ENCODE measurements around the gene TMTC1. TPM values are rescaled to one million over a fixed set of nuclear protein-coding genes. Genes with fewer than 3 reads are reported as not detected.

The TMTC1 gene
- total RNA-seq, 4 donors from 2014 or later: 20.5 to 80.6 (median 67.1) TPM

DNA sequence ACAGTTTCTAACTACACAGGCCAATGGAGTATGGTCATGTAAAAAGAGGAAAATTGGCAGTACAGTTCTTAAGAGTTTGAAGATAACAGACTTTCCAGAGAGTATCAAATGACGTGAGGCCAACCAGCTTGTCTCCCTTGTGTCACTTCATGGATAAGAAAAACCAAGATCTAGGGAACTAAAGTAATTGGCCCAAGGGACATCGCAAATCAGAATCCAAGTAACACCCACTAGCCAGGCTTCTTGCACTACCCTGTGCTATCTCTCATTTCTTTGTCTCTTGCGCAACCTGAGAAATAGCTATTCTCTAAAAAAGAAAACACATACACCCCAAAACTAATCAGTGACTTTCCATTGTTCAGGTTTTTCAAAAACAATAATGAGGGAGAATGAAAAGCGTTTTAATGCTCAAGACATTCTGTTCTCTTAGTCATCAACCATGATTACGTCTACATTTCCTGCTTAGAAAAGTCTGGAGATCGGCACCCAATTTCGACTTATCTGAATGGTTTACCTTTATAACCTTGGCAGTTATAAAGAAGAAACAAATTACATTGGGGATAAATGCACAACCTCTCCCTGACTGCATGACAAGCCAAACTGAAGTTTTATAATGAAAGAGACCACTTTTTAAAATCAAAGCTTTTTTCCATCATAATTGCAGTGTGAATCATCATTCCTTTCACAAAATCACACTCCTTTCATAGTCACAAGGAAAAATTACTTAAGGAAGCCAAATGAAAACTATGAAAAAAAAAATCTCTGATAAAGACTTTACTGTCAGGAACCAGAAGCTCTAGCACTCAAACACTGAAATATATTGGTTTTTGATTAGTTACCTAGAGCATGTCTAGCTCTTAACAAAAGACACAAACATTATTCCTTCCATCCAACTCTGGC, 42.1 kb downstream of the TMTC1 start:
- no peak overlapping the region for H3K4me3 ChIP-seq
- H3K9me3 ChIP-seq: no peaks in the 10 kb centered on the region
- no peaks in the 10 kb centered on the region for H3K27me3 ChIP-seq
- no peak for DNase-seq
- TF ChIP-seq POLR2A (IDR thresholded peaks at IDR 0.05): peak in 1 of 2 donors; percentile 32
- TF ChIP-seq, protein P1, sequence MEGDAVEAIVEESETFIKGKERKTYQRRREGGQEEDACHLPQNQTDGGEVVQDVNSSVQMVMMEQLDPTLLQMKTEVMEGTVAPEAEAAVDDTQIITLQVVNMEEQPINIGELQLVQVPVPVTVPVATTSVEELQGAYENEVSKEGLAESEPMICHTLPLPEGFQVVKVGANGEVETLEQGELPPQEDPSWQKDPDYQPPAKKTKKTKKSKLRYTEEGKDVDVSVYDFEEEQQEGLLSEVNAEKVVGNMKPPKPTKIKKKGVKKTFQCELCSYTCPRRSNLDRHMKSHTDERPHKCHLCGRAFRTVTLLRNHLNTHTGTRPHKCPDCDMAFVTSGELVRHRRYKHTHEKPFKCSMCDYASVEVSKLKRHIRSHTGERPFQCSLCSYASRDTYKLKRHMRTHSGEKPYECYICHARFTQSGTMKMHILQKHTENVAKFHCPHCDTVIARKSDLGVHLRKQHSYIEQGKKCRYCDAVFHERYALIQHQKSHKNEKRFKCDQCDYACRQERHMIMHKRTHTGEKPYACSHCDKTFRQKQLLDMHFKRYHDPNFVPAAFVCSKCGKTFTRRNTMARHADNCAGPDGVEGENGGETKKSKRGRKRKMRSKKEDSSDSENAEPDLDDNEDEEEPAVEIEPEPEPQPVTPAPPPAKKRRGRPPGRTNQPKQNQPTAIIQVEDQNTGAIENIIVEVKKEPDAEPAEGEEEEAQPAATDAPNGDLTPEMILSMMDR (IDR thresholded peaks at IDR 0.05): no peak
- H3K27ac ChIP-seq: peak overlapping the region; percentile 46 to 53
- no peaks in the 10 kb centered on the region for H3K36me3 ChIP-seq
- intact Hi-C loops (cut with DNase I; ENCODE audit: low total_unique reads): no loop called here
- peaks cover 0 to 5% of the 10 kb centered on the region in 2 donors for H3K4me1 ChIP-seq

DNA sequence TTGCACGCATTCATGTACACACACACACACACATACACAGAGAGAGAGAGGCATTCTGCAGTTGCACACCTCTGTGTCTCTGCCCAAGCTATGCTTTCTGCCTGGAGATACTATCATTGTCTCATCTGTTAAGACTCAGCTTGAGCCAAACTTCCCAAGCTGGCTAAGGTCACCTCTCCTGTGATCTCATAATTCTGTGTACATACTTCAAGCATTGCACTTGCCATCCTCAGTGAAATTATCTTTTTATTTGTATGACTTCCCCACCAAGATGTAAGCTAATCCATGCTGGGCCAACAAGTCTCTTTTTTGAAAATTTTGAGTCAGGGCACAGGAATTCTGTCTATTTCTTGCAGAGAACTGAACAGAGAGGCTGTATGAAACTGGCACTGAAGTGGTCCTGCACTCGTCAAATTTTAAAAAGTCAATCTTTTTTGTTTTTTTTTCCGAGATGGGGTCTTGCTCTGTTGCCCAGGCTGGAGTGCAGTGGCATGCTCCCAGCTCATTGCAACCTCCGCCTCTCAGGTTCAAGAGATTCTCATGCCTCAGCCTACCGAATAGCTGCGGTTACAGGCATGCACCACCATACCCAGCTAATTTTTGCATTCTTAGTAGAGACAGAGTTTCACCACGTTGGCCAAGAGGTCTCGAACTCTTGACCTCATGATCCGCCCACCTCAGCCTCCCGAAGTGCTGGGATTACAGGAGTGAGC, 44.3 kb downstream of the TMTC1 start:
- no peaks in the 10 kb centered on the region for H3K9me3 ChIP-seq
- no peak overlapping the region for H3K27ac ChIP-seq
- TF ChIP-seq, protein P1 (IDR thresholded peaks at IDR 0.05): no peak
- no peak for TF ChIP-seq POLR2A (IDR thresholded peaks at IDR 0.05)
- H3K36me3 ChIP-seq: no peaks in the 10 kb centered on the region
- intact Hi-C loops (cut with DNase I; ENCODE audit: low total_unique reads): no loop called here
- H3K4me1 ChIP-seq: peaks cover 0 to 5% of the 10 kb centered on the region in 2 donors
- H3K4me3 ChIP-seq: no peak overlapping the region
- no peaks in the 10 kb centered on the region for H3K27me3 ChIP-seq
- no peak for DNase-seq

DNA sequence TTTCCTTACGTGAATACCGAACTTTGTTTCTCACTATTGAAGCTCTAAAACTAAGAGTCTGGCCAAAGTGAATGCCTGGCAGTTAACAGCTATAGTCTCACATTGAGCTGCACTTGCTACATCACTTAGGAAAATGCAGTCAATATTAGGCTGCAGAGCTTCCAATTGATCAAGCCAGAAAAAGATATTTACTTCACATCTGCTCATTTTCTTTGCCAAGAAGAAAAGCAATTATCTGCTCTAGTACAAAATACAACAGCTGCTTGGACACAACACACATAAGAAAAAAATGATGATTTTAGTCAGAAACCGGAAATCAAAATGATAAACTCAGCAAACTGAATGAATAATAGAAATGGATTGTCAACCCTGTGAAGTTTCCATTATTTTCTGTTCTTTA, 45.4 kb downstream of the TMTC1 start:
- no peak for DNase-seq
- Histone ChIP-seq H3K4me3 (no peak overlapping the region), H3K36me3 (no peaks in the 10 kb centered on the region), H3K4me1 (peaks cover 0 to 5% of the 10 kb centered on the region in 2 donors), H3K27me3 (no peaks in the 10 kb centered on the region), H3K27ac (no peak overlapping the region), H3K9me3 (no peaks in the 10 kb centered on the region)
- TF ChIP-seq, protein P1 (IDR thresholded peaks at IDR 0.05): no peak
- TF ChIP-seq POLR2A (IDR thresholded peaks at IDR 0.05): no peak
- intact Hi-C loops (cut with DNase I; ENCODE audit: low total_unique reads): no loop called here

DNA sequence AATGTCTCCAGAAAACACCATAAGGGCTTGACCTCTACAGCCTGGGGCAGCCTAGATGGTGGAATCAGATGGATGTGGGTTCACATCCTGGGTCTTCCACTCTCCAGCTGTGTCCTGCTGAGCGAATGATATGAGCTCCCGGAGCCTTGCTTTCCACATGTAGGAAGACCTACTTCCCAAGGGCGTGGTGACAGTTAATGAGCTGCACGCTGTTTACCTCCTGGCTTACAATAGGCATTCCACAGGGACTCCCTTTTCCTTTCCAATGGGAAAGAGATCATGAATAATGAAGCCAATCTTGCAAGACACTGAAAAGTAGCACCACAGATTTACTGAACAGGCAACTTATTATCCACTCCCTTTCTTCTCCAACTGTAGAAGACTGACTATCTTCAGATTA, 46.1 kb downstream of the TMTC1 start:
- H3K27me3 ChIP-seq: no peaks in the 10 kb centered on the region

More for the DNA sequence above, 46.1 kb downstream of the TMTC1 start:
- TF ChIP-seq, protein P1 (IDR thresholded peaks at IDR 0.05): no peak
- TF ChIP-seq POLR2A (IDR thresholded peaks at IDR 0.05): no peak
- H3K4me3 ChIP-seq: no peak overlapping the region
- H3K27ac ChIP-seq: peak overlapping the region in 1 of 2 donors; percentile 19
- H3K36me3 ChIP-seq: no peaks in the 10 kb centered on the region
- no peaks in the 10 kb centered on the region for H3K9me3 ChIP-seq
- peaks cover 0 to 5% of the 10 kb centered on the region in 2 donors for H3K4me1 ChIP-seq
- no peak for DNase-seq
- intact Hi-C loops (cut with DNase I; ENCODE audit: low total_unique reads): no loop called here

Data from uterus (tissue), 4 donors.